ENCODE results near the gene MSANTD1. TPM values are rescaled to one million over a fixed set of nuclear protein-coding genes. Genes with fewer than 3 reads are reported as not detected.
"Not testable (repeated sequence)": the region's sequence is repeated elsewhere in the genome, so short reads cannot be mapped to it uniquely, and the experiment has no call there.

Gene MSANTD1
- total RNA-seq, 1 experiment from 2014 or later, result 0.06 TPM

DNA sequence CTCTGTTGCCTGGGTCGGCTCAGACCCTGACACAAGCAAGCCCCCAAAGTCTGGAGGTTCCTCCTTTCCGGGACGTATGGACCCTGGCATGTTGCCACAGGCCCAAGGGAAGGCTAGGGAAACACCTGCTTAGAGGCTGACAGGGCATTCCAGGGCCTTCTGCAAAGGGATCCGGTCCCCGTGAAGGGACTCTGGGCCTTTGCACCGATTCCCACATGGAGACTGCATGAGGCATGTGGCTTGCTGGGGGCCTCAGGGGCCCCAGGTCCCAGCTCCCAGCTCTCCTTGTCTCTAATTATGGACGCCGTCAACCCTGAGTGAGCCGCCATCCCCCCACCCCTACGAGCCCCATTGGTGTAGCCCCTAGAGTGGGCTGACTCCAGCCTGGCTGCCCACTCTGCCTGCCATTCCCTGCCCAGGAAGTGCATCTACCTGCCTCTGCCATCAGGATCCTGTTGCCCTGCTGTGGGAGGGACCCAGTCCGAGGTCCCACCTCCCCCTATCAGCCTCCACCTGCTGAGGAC lies 39.7 kb downstream of the MSANTD1 start:
- DNase-seq (ENCODE audit: low read depth), result no peak

DNA sequence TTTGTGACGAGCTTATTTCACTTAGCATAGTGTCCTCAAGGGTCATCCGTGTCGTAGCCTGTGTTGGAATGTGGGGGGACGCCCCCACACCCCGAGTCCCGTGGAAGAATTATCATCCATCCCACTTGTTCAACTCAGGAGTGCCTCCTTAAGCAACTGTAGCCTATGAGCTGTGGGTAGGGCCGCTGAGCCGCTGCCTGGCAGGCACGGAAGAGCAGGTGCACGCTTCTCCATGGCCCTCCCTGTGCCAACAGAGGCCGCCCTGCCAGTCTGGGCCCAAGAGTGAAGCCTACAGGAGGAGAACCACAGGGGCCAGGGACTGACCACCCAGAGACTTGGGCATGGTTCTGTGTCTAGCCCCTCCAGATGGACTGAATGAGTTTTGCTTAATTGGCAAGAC lies 41.5 kb downstream of the MSANTD1 start:
- DNase-seq (ENCODE audit: low read depth), result no peak

- DNase-seq (ENCODE audit: low read depth), result no peak
Observed at GRCh38 chr4:3290889-3291321, 41.9 kb downstream of the MSANTD1 start.

DNA sequence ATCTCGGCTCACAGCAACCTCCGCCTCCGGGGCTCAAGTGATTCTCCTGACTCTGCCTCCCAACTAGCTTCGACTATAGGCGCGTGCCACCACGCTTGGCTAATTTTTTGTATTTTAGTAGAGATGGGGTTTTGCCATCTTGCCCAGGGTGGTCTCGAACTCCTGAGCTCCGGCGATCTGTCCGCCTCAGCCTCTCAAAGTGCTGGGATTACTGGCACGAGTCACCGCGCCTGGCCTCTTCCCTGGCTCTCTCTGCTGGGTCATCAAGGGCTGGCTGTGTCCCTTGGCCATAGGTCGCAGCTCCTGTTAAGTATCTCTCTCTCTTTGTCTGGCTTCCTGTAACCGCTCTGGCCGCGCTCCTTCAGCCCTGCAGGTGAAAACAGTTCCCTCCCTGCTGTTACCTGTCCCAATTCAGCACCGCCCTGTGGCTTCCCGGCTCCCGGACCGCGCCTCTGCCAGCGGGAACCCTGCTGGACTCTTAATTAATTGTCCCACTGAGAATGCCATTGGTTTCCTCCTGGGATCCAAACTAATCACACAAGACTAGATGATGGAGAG lies 42.5 kb downstream of the MSANTD1 start:
- DNase-seq (ENCODE audit: low read depth), result no peak

GRCh38 chr4:3291969-3292570 lies 43.1 kb downstream of the MSANTD1 start:
- peak; percentile 46 for DNase-seq (ENCODE audit: low read depth)

DNA sequence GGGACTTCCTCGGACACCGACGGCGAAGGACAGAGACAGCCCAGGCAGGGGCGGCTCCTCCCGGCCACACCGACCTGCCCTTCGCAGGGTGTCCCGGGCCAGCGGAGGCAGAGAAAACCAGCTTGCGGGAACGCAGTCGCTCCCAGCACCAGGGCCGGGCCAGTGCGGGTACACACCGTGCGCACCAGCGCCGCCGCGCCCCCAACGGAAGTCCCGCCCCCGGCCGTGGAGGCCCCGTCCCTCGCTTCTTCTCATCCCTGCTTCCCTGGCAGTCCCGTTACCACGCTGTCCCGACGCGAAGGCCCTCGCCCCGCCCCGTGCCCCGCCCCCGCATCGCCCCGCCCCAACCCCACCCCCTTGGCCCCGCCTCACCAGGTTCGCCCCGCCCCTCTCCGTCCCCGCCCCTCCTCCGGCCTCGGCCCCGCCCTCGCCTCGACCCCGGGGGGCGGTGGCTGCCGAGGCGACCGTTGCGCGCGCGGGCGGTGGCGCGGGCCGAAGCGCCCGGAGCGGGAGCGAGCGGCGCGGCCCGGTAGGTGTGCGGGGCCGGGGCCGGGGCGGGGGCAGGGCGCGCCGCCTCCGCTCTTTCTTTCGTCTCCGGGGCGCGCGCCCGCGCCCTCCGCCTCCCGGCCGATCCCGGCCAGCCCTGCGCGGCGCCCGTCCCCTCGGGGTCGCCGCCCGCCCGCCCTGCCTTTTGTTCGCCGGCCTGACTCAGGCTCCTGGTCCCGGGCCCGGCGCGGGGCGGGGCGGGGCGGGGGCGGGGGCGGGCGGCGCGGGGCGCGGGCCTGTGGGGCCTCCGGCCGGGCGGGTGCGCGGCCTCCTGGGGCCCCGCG lies 43.8 kb downstream of the MSANTD1 start, which contains the start of gene RGS12:
RGS12 (plus strand) TSS at position 451 of the 830 bp plus-strand sequence. CDS start 23,150 bp downstream, outside the sequence.
- peak; percentile 89 for DNase-seq (ENCODE audit: low read depth)

DNA sequence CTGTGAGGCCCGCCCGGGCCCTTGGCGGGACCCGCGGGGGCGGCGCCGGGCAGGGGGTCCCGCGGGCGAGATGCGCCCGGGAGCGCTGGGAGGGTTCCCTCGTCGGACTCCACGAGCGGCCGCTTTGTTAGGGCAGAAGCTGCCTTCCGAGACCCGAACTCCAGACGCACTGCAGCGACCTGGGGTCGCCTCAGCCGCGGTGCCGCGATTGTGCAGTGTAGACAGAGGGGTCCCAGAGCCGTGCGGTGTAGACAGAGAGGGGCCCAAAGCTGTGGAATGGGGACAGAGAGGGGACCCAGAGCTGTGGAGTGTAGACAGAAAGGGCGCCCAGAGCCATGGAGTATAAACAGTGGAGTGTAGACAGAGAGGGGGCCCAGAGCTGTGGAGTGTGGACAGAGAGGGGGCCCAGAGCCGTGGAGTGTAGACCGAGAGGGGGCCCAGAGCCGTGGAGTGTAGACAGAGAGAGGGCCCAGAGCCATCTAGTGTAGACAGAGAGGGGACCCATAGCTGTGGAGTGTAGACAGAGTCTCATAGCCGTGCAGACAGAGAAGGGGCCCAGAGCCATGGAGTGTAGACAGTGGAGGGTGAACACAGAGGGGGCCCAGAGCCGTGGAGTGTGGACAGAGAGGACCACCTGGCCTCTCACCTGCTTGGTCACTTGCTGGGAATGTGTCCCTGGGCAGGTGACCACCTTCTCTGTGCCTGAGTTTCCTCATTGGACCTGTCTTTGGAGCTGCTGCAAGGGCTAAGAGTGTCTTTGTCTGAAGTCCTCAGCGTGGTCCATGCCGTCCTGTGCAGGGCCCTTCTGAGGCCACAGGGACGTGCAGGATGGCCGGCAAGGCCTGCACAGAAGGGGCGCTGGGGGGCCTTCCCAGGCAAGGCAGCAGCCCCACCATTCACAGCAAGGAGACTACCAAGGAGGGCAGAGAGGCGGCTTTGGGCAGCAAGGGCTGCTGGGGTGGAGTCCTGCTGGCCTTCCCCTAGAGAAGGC lies 44.7 kb downstream of the MSANTD1 start:
- no peak for DNase-seq (ENCODE audit: low read depth)

DNA sequence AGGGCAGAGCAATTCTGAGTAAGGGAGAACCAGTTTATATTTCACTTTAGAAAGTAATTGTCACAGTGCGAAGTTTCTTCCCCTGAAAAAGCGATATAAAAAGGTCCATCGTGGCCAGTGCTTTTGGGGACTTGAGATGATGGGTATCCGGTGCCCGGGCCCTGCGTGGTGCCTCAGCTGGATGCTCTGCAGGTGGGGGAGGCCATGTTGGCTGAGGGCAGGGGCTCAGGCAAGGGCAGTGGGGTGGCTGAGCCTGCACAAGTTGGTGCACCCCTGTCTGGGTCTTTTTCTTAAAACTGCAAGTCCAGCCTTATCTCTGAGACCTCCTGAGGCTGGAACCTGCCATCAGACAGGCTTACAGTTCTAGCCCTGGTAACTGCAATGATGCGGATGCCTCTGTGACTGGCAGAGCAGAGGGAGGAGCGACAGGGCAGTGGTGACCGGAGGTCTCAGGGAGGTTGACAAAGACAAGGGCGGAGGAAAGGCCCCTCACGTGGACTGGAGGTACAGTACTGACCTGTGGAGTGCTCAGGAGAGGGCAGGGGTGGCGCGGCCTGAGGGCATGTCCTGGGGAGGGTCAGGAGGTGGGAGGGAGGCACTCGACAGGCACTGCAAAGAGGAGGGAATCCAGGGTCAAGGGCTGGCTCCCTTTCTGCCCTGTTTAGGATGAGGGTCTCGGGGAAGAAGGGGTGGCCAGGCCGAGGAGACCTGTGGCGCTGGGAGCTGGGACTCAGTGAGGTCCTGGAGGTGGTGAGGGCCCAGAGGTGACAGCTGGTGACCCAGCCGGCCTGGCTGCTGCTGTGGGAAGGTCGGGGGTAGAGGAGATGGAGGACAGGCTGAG lies 45.7 kb downstream of the MSANTD1 start:
- no peak for DNase-seq (ENCODE audit: low read depth)

- DNase-seq (ENCODE audit: low read depth), result no peak
Observed at GRCh38 chr4:3295837-3296624, 47.1 kb downstream of the MSANTD1 start.

GRCh38 chr4:3296651-3297050 lies 47.7 kb downstream of the MSANTD1 start:
- DNase-seq (ENCODE audit: low read depth), result no peak

- DNase-seq (ENCODE audit: low read depth), result no peak
Observed at GRCh38 chr4:3297066-3297859, 48.3 kb downstream of the MSANTD1 start.

- DNase-seq (ENCODE audit: low read depth), result no peak
Observed at GRCh38 chr4:3299122-3299975, 50.4 kb downstream of the MSANTD1 start.

GRCh38 chr4:3299976-3300671 lies 51.2 kb downstream of the MSANTD1 start:
- no peak for DNase-seq (ENCODE audit: low read depth)

DNA sequence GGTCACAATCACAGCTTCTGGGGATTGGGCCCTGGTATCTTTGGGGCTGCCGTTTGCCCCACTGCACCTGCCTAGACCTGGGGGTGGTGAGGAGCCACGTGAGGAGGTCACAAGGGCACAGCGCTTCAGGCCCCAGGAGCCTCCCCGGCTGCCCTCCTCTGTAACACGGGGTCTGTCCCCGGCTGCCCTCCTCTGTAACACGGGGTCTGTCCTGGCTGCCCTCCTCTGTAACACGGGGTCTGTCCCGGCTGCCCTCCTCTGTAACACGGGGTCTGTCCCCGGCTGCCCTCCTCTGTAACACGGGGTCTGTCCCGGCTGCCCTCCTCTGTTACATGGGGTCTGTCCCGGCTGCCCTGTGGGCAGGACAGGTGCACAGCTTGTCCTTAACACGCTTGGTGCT lies 51.9 kb downstream of the MSANTD1 start:
- DNase-seq (ENCODE audit: low read depth), result not testable (repeated sequence)

DNA sequence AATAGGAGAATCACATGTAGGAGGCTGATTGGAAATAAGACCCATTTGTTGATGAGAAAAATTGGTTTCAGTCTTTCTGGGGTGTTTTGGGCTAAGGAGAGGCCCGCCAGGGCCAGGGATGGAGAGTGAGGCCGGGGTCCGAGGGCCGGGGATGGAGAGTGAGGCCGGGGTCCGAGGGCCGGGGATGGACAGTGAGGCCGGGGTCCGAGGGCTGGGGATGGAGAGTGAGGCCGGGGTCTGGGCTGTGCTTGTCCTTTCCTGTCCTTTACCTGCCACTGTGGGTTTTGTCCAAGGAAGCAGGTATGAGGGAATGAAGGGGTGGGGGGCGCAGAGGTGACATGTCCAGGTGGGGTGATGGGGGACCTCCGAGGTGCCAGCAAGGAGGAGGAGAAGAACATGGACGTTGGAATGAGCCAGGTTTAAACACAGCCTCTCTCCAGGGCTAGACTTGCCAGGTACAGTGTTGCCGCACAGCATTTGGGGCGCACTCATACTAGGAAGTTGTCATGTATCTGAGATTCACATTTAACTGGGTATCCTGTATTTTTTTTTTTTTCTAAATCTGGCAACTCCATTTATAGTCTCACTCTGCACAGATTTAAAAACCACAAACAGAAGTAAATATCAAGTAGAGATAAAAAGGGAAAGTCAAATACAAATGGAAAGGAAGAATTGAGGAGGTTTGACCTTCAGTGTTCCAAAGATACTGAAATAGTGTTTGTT lies 52.7 kb downstream of the MSANTD1 start:
- no peak for DNase-seq (ENCODE audit: low read depth)

DNA sequence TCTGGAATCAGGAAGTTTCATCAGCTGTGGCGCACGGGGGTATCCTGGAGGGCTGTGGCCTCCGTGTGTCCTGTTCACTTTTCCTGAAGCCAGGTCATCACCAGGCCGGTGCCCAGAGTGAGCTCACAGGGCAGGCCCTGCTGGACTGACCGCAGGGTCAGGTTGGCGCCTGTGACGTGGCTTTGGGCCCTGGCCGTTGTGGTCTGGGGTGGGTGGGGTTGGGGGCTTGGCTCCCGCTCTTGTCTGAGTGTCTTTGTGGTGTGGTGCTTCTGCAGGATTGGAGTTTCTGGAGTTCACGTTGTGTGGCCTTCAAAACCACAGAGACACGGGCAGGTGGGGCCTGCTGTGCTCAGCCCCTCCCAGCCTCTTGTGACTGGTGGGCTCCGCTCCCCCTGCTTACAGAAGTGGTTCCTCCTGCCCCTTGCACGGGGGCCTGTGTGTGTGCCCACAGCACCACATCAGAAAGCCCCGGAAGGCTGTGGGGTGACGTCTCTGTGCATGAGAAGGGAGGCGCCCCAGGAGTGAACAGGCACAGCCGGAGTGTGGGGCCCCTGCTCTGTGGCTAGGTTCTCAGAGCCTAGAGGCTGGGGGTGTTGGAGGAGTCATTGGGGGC lies 53.3 kb downstream of the MSANTD1 start:
- no peak for DNase-seq (ENCODE audit: low read depth)
